Small intestine (tissue), 7 donors: Measurements from ENCODE around the gene AKAP11. TPM values are rescaled to one million over a fixed set of nuclear protein-coding genes. Genes with fewer than 3 reads are reported as not detected.
A peak's percentile ranks its signal among the peaks of the same experiment; 100 is the strongest.

ENCODE experiments used
- DNase-seq, 2 donors: peaks; one replicate each; pipeline versions ENCODE4 v3.0.0 to v3.0.0-alpha.2; 2013
- FAIRE-seq: peaks from 2 replicates; lab custom pipeline; 2012; peaks lifted over from hg19 to GRCh38; lab: Jason Lieb, UNC
- H3K27ac ChIP-seq, 3 donors: one replicate each; pipeline ENCODE4 v1.5.1; 2013; ENCODE audit warnings: low read length in 2 of 3, mild to moderate bottlenecking in 2 of 3, control low read depth in 1 of 3, inconsistent platforms in 1 of 3, low read depth in 1 of 3, moderate library complexity in 1 of 3
- H3K27me3 ChIP-seq, 3 donors: one replicate each; pipeline ENCODE4 v1.6.1; 2013; ENCODE audit warnings: low read length in 3 of 3, inconsistent platforms in 1 of 3; ENCODE audit not compliant: control insufficient read depth in 3 of 3, insufficient read depth in 3 of 3
- H3K36me3 ChIP-seq, 3 donors: one replicate each; pipeline ENCODE4 v1.6.1; 2013; ENCODE audit warnings: low read length in 3 of 3, inconsistent platforms in 1 of 3, low read depth in 1 of 3, mild to moderate bottlenecking in 1 of 3, moderate library complexity in 1 of 3; ENCODE audit not compliant: control insufficient read depth in 3 of 3, insufficient read depth in 2 of 3
- H3K4me1 ChIP-seq, 3 donors: one replicate each; pipeline ENCODE4 v1.6.1; 2013; ENCODE audit warnings: low read length in 2 of 3, inconsistent platforms in 1 of 3, low read depth in 1 of 3, mild to moderate bottlenecking in 1 of 3, moderate library complexity in 1 of 3; ENCODE audit not compliant: control insufficient read depth in 3 of 3, insufficient read depth in 2 of 3
- H3K4me3 ChIP-seq, 3 donors: one replicate each; pipeline ENCODE4 v1.5.1; 2013; ENCODE audit warnings: low read length in 3 of 3, control low read depth in 1 of 3, inconsistent platforms in 1 of 3, low read depth in 1 of 3, mild to moderate bottlenecking in 1 of 3, moderate library complexity in 1 of 3
- H3K9me3 ChIP-seq, 2 donors: one replicate each; pipeline ENCODE4 v1.6.1; 2013; ENCODE audit warnings: low read depth in 1 of 2, low read length in 1 of 2; ENCODE audit not compliant: control insufficient read depth in 2 of 2, insufficient read depth in 1 of 2
- WGBS, 3 donors: extraction: QIAGEN DNeasy Blood & Tissue Kit; methylation state at CpG; one replicate each; pipeline ENCODE4 v1.1.7; 2013; 5-methylcytosine and 5-hydroxymethylcytosine counted together
- polyA plus RNA-seq, 4 donors: library from polyadenylated mRNA; stranded (reverse) in 3 of 4; unstranded in 1 of 4; fragments of 200-250 nt in 3 of 4; fragments of 120-200 nt in 1 of 4; gene quantifications; one replicate each; pipeline versions ENCODE4 v1.2.1 to v1.2.3, GENCODE V29; 2013
- donor health status: healthy with polysubstance abuse.
- donor health status: control.
- donor health status: control.
- donor health status: Bipolar disorder and iron deficiency.
- donor health status: healthy.

The AKAP11 gene
- polyA plus RNA-seq, 4 donors = 2.4 to 26.4 (median 4.9) TPM

DNA sequence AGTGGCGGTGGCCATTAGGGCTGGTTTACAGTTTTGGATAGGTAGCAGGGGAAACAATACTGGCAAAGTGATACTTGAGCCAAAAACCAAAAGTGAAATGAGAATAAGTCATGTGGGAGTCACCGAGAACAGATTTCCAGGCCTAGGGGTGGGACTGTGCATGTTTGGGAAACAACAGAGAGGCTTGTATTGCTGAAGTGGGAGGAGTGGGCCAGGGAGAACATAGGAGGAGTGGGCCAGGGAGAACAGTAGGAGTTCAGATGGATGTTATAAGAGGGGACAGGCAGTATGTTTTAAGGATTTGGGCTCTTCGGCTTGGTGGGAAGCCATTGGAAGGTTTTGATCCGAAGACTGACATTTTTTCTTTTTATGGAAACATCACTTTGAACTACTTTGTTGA is 35.5 kb downstream of the AKAP11 start:
- WGBS, 3 donors = 71 to 73% (median 73%) methylated on average over 4 of the region's 4 CpGs
- DNase-seq (no peak), FAIRE-seq (no peak)
- H3K27ac ChIP-seq = no peak overlapping the region
- peaks cover 4 to 13% (median 12%) of the 10 kb centered on the region in 3 donors for H3K36me3 ChIP-seq
- H3K4me3 ChIP-seq = no peak overlapping the region
- no peaks in the 10 kb centered on the region for H3K4me1 ChIP-seq
- H3K9me3 ChIP-seq = no peaks in the 10 kb centered on the region
- H3K27me3 ChIP-seq = no peaks in the 10 kb centered on the region

GRCh38 chr13:42312817-42313431 is 41.0 kb downstream of the AKAP11 start:
- H3K4me1 ChIP-seq = no peaks in the 10 kb centered on the region
- no peak overlapping the region for H3K27ac ChIP-seq
- H3K9me3 ChIP-seq = no peaks in the 10 kb centered on the region
- H3K4me3 ChIP-seq = no peak overlapping the region
- 87 to 92% (median 89%) methylated on average over 2 of the region's 2 CpGs for WGBS, 3 donors
- no peaks in the 10 kb centered on the region for H3K27me3 ChIP-seq
- FAIRE-seq (no peak), DNase-seq (no peak)
- peaks cover 0 to 14% (median 2%) of the 10 kb centered on the region in 3 donors for H3K36me3 ChIP-seq

DNA sequence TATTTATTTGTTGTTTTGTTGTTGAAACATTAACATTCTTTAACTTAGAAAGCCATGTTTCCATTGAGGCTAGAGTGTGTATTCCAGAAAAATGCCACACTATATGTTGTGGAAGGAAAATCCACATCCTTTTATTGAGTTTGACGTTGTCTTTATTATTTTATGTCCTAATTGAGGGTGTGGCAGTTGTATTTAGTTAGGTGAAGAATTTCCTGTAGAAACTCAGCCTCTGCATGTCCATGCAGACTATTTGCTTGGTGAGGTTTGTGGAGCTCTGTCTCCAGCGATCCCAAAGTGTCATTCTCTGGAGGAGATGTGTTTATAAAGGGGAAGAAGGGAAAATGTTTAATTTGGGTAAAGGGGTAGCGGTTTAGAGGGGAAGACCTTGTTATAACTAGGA is 46.6 kb downstream of the AKAP11 start:
- FAIRE-seq (no peak), DNase-seq (peak; percentile 16 to 29)
- peaks cover 0 to 2% (median 0%) of the 10 kb centered on the region in 3 donors for H3K4me1 ChIP-seq
- H3K9me3 ChIP-seq = no peaks in the 10 kb centered on the region
- no peaks in the 10 kb centered on the region for H3K27me3 ChIP-seq
- no peak overlapping the region for H3K4me3 ChIP-seq
- H3K27ac ChIP-seq = no peak overlapping the region
- 44 to 63% (median 62%) methylated on average over 3 of the region's 3 CpGs for WGBS, 3 donors
- peaks cover 0 to 9% (median 2%) of the 10 kb centered on the region in 3 donors for H3K36me3 ChIP-seq

DNA sequence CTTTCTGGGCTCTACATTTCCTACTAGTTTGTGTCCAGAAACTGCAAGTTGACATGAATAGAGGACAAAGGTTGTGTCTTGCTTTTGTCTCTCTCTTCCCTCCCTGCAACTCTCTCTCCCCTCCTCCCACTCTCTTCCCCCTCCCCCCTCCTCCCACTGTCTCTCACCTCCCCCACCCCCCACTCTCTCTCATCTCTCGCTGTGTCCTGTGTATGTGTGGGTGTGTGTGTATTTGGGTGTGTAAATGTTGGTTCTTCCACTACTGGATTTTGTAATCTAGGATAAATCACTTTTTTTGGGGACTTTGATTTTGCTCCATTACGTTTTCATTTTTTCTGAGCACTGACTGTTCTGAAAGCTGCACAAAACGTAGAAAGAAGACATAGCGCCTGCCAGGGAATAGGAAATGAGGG is 48.4 kb downstream of the AKAP11 start:
- Histone ChIP-seq H3K9me3 (no peaks in the 10 kb centered on the region), H3K36me3 (peaks cover 0 to 6% (median 2%) of the 10 kb centered on the region in 3 donors), H3K4me3 (no peak overlapping the region), H3K27me3 (no peaks in the 10 kb centered on the region), H3K27ac (no peak overlapping the region), H3K4me1 (peaks cover 0 to 2% (median 2%) of the 10 kb centered on the region in 3 donors)
- DNase-seq (peak in 1 of 2 donors; percentile 11), FAIRE-seq (no peak)
- WGBS, 3 donors = 78 to 87% (median 83%) methylated on average over 4 of the region's 4 CpGs

DNA sequence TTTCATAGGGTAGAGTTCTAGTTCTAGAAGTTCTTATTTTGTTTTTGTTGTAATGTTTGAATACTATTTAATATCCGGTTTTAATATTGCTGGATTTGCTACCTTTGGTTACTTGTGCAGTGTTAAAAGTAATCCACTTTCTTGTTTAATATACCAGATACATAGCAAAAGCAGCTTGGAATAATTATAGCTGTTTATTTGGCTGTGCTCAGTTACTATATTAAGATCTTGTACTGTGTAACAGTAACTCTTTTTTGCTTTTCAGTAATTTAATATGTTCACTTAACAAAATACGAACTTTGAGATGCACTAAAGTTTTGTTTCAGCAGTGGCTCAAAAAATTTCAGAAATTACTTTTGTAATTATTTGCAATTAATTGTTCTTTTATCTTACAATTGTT is 50.9 kb downstream of the AKAP11 start:
- no peak for DNase-seq
- Histone ChIP-seq H3K4me1 (peaks cover 0 to 12% (median 2%) of the 10 kb centered on the region in 3 donors), H3K27me3 (no peaks in the 10 kb centered on the region), H3K36me3 (no peaks in the 10 kb centered on the region), H3K9me3 (no peaks in the 10 kb centered on the region), H3K27ac (no peak overlapping the region), H3K4me3 (no peak overlapping the region)
- no peak for FAIRE-seq
- whole genome bisulfite sequencing, 3 donors = 83 to 92% (median 92%) methylated on average over 2 of the region's 2 CpGs

- FAIRE-seq (no peak), DNase-seq (no peak)
- Histone ChIP-seq H3K9me3 (no peaks in the 10 kb centered on the region), H3K4me3 (no peak overlapping the region), H3K36me3 (no peaks in the 10 kb centered on the region), H3K27ac (no peak overlapping the region), H3K4me1 (peaks cover 0 to 12% (median 0%) of the 10 kb centered on the region in 3 donors), H3K27me3 (no peaks in the 10 kb centered on the region)
These were observed 52.8 kb downstream of the AKAP11 start for GRCh38 chr13:42324704-42325103.

DNA sequence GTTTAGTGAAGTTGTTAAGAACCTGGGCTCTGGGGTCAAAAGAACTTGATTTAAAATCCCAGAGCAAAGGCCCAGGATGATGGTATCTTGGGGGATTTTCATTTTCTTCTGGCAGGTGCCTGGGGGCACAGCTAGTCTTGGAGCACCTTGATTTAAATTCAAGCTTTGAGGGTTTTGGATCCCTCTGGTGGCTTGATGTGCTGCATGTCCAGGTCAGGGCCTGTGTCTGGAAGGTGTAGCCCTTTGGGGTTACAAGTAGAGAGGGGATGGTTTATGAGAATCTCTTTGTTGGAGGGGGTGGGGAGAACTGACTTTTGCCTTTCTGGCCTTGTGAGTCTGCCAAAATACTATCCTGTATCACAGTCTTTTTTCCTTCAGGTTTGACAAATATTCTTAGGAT is 55.8 kb downstream of the AKAP11 start:
- no peak overlapping the region for H3K27ac ChIP-seq
- H3K4me1 ChIP-seq = peaks cover 0 to 12% (median 0%) of the 10 kb centered on the region in 3 donors
- no peaks in the 10 kb centered on the region for H3K27me3 ChIP-seq
- H3K9me3 ChIP-seq = no peaks in the 10 kb centered on the region
- H3K36me3 ChIP-seq = no peaks in the 10 kb centered on the region
- FAIRE-seq = no peak
- no peak for DNase-seq
- no peak overlapping the region for H3K4me3 ChIP-seq

- no peak for DNase-seq
- Histone ChIP-seq H3K27me3 (no peaks in the 10 kb centered on the region), H3K36me3 (no peaks in the 10 kb centered on the region), H3K27ac (no peak overlapping the region), H3K4me1 (peaks cover 0 to 12% (median 0%) of the 10 kb centered on the region in 3 donors), H3K9me3 (no peaks in the 10 kb centered on the region), H3K4me3 (no peak overlapping the region)
- no peak for FAIRE-seq
These were observed 56.7 kb downstream of the AKAP11 start for GRCh38 chr13:42328672-42329071.

DNA sequence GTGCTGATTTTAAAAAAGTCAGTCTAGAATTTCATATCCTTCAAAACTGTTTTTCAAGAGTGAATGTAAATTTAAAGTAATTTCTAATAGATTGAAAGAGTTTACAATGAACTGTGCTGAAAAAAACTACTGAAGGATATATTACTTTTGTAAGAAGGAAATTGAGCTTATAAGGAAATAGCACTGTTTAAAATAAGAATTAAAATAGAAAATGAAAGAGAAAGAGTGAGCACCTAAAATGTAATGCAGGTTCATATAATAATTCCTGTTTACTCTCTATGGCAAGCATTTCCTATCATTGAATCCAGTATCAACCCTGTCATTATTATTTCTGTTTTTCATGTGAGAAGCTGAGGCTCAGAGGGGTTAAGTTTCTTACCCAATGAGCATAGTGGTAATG is 57.3 kb downstream of the AKAP11 start:
- DNase-seq = no peak
- no peaks in the 10 kb centered on the region for H3K9me3 ChIP-seq
- peak; percentile 67 for FAIRE-seq
- no peaks in the 10 kb centered on the region for H3K36me3 ChIP-seq
- peak overlapping the region in 1 of 3 donors; percentile 50 for H3K27ac ChIP-seq
- H3K4me1 ChIP-seq = peaks cover 0 to 12% (median 0%) of the 10 kb centered on the region in 3 donors
- no peaks in the 10 kb centered on the region for H3K27me3 ChIP-seq
- no peak overlapping the region for H3K4me3 ChIP-seq
